Measurements from ENCODE around the gene PTPN14.

Gene PTPN14

GRCh38 chr1:214515544-214516433, 35.6 kb downstream of the PTPN14 start:
- Mint-ChIP-seq H3K4me3 (no peak overlapping the region), H3K4me1 (peaks cover 82% of the 10 kb centered on the region), H3K9me3 (peaks cover 15% of the 10 kb centered on the region), H3K27me3 (ENCODE audit: low read depth, poor library complexity) (peaks cover 10% of the 10 kb centered on the region), H3K27ac (peak overlapping the region; percentile 16), H3K36me3 (ENCODE audit: low read depth) (peaks cover 25% of the 10 kb centered on the region)
- no peak for TF ChIP-seq CTCF (IDR thresholded peaks at IDR 0.05)
- no peak for DNase-seq

GRCh38 chr1:214514819-214515383, 36.5 kb downstream of the PTPN14 start:
- TF ChIP-seq CTCF (IDR thresholded peaks at IDR 0.05) = no peak
- Mint-ChIP-seq H3K9me3 (peaks cover 24% of the 10 kb centered on the region), H3K27ac (peak overlapping the region; percentile 86), H3K4me3 (peak overlapping the region; percentile 71), H3K36me3 (ENCODE audit: low read depth) (peaks cover 34% of the 10 kb centered on the region), H3K4me1 (peaks cover 74% of the 10 kb centered on the region), H3K27me3 (ENCODE audit: low read depth, poor library complexity) (peaks cover 10% of the 10 kb centered on the region)
- DNase-seq = peak; percentile 30

- peak overlapping the region; percentile 71 for H3K4me3 Mint-ChIP-seq
- peaks cover 31% of the 10 kb centered on the region for H3K9me3 Mint-ChIP-seq
- H3K27ac Mint-ChIP-seq = peak overlapping the region; percentile 86
- DNase-seq = peak; percentile 20
- no peak for TF ChIP-seq CTCF (IDR thresholded peaks at IDR 0.05)
- H3K36me3 Mint-ChIP-seq (ENCODE audit: low read depth) = peaks cover 41% of the 10 kb centered on the region
- peaks cover 10% of the 10 kb centered on the region for H3K27me3 Mint-ChIP-seq (ENCODE audit: low read depth, poor library complexity)
- peaks cover 71% of the 10 kb centered on the region for H3K4me1 Mint-ChIP-seq
These were observed 37.2 kb downstream of the PTPN14 start for GRCh38 chr1:214514032-214514818.

GRCh38 chr1:214513394-214513793, 38.0 kb downstream of the PTPN14 start:
- Mint-ChIP-seq H3K4me1 (peaks cover 65% of the 10 kb centered on the region), H3K4me3 (no peak overlapping the region), H3K9me3 (peaks cover 39% of the 10 kb centered on the region), H3K27ac (no peak overlapping the region), H3K27me3 (ENCODE audit: low read depth, poor library complexity) (peaks cover 5% of the 10 kb centered on the region), H3K36me3 (ENCODE audit: low read depth) (peaks cover 48% of the 10 kb centered on the region)
- TF ChIP-seq CTCF (IDR thresholded peaks at IDR 0.05) = no peak
- DNase-seq = no peak

- peaks cover 48% of the 10 kb centered on the region for H3K9me3 Mint-ChIP-seq
- H3K27me3 Mint-ChIP-seq (ENCODE audit: low read depth, poor library complexity) = peaks cover 5% of the 10 kb centered on the region
- H3K36me3 Mint-ChIP-seq (ENCODE audit: low read depth) = peaks cover 61% of the 10 kb centered on the region
- peaks cover 57% of the 10 kb centered on the region for H3K4me1 Mint-ChIP-seq
- no peak for TF ChIP-seq CTCF (IDR thresholded peaks at IDR 0.05)
- no peak for DNase-seq
- peak overlapping the region; percentile 93 for H3K27ac Mint-ChIP-seq
- no peak overlapping the region for H3K4me3 Mint-ChIP-seq
These were observed 39.8 kb downstream of the PTPN14 start for GRCh38 chr1:214511639-214511998.

Data from nephron progenitor cell (in vitro differentiated cells).